Measurements from ENCODE around the gene SLC9A9. TPM values are rescaled to one million over a fixed set of nuclear protein-coding genes. Genes with fewer than 3 reads are reported as not detected.
"Not testable (repeated sequence)": the region's sequence is repeated elsewhere in the genome, so short reads cannot be mapped to it uniquely, and the experiment has no call there.

SLC9A9 gene
- 5.6 TPM for total RNA-seq
- long read RNA-seq, partial matches to known transcripts = 1 of 4 reads
- long read RNA-seq, other reads (novel, unspliced or antisense) = 1 of 4 reads

DNA sequence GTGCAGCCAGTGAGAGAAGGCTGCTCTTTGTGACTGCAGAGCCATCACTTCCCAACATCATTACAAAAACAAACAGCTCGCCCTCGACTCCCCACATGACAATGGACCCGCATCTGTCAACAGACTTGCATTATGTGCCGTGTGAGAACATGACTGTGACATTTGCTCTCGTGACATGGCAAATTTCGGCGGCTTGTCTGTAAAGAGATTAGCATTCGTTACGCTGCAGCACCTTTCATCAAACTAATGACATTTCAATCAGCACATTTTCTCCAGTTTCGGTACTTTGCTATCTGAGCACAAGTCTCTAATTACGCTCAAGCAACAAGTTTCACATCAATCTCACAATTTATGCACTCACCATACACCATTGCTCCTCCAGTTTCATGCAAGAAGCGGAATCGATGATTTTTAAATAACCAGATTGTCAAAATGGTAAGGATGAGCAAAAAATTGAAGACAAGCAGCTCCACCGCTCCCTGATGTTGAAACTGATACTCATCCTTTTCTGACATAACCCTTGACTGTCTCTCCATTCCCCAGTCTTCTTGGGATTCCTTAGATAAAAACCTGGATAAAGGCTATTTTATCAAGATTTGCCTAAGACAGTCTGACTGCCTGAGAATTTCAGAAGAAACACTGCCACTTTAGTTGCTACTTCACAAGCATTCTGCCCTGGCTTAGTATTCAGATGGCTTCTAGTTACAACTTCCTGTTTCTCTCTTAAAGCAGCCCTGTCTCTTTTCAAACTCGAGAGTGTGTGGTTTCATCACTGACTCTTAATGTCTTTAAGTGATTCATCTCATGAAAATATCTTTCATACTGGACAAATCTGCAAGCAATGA is at the start of gene SLC9A9:
Gene SLC9A9, minus strand, starts transcription at position 682 of the 845 bp plus-strand sequence. Its CDS starts 146 bp downstream, at position 536.
- intact Hi-C loops (cut with micrococcal nuclease) = no loop called here
- peak; percentile 87 for ATAC-seq
- no peak for DNase-seq

DNA sequence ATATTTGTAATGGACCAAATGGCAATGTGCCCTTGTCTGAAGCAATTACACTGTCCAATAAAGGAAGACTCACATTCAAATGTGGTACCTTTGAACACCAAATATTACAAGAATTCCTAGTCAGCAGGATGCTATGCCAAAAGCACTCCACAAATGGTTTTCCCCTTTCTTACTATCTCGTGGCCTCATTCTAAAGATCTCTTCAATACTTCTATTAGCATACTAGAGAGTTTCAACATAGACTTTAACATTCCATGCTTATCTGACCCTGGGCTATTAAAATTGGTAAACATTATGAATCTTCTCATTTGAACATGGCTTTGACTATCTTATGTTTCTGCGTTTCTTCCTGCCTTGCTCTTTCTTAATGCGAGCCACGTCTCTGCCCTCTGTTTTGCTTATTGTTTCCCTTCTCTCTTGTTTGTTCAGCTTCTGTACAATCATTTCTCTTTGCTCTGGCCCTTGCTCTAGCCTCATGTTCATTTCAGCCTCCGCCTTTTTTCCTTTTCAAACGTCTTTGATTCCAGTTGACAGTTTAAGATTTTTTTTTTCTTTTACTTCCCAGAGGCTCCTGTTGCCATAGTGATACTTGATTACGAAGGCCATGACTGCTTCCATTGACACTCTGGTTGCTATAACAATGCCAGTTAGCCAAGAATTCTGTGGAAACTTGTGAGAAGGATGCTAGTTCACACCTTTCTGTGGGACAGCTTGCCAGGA is 49.5 kb upstream of the SLC9A9 start:
- ATAC-seq (no peak), DNase-seq (no peak)
- intact Hi-C loops (cut with micrococcal nuclease) = no loop called here

DNA sequence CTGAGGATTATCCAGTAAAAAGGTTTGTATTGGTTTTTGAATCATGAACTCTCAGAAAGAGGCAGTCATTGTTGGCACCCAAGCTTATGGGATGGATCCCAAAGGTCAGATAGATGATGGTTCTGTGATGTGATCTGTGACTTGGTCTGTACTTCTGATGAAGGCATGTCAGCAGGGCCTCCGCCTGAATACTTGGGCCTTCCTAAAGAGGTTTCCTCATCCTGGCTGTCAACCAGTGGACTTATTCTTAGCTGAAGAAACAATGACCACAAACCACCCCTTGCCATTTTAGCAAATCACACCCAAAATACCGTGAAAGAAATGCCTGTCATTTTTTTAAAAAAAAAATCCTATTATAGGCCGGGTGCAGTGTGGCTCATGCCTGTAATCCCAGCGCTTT is 48.2 kb upstream of the SLC9A9 start:
- no peak for DNase-seq
- ATAC-seq = no peak
- intact Hi-C loops (cut with micrococcal nuclease) = no loop called here

DNA sequence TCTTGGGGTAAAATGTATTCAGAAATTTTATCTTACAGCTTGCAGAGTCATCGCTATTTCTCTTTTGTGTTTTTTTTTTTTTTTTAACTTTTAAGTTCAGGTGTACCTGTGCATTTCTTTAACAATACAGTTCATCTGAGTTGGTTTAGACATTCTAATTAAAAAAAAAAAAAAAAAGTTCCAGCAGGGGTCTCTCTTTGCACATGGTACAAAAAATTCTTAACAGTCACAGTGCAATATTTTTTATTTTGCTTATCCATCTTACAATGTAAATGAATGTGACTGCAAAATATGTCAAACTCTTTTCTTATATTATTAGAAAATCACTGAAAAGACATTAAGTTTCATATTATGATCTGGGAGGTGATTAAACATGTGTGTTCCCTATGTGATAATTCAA is 47.5 kb upstream of the SLC9A9 start:
- intact Hi-C loops (cut with micrococcal nuclease) = no loop called here
- DNase-seq = no peak
- ATAC-seq = no peak

DNA sequence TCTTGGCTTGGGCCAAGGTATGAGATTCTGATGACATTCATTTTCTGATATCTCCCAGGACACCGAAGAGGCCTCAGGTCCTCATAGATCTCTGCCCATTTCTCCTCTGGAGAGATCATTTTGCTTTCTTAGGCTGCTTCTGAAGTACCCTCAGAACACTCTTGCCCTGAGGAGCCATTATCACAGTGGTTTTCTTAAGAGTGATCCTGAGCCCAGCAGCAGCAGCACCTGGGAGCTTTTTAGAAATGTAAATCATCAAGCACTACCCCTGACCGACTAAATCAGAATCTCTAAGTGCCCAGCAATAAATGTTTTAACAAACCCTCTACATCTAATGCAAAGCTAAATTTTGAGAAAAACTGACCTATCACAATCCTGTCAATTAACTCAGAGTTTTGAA is 40.6 kb upstream of the SLC9A9 start:
- ATAC-seq (no peak), DNase-seq (no peak)

DNA sequence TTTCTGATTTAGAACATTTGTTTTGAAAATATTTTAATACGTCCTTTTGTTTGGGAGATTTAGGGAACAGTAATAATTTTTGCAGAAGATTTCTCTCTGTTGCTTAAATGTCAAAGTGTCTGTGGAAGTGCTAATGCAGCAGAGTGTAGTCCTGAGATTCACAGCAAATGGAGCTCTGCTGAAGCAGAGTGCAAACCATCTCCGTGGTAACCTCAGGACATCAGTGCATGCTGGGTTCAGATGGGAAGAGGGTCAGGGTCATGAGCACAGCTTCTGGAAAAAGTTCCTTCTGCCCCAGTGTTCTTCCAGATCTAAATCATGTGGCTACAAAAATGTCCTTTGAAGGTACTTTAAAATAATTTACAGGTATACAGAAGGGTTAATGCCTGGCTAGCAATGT is 39.9 kb upstream of the SLC9A9 start:
- ATAC-seq (no peak), DNase-seq (no peak)
- intact Hi-C loops (cut with micrococcal nuclease) = no loop called here

More for the DNA sequence above, 40.6 kb upstream of the SLC9A9 start:
- intact Hi-C loops (cut with micrococcal nuclease) = no loop called here

DNA sequence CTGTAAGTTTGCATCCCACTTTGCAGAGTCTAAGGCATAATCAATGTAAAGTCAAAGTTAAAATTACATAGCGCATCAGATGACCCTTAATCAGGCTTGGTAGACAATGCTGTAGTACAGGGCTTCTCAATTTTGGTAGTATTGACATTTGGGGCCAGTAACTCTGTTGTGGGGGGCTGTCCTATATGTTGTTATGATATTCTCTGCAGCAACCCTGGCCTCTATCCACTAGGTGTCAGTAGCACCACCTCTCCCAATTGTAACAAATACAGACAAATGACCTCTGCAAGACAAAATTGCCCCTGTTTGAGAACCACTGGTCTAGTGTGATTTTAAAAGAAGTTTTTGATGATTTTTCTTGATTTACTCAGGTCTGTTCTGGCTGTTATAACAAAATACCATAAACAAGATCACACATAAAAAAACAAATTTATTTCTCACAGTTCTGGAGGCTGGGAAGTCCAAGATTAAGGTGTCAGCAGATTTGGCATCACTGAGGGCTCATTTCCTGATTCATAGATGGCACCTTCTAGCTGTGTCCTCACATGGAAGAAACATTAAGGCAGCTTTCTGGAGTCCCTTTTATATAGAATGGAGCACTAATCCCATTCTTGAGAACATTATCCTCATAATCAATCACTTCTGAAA is 37.6 kb upstream of the SLC9A9 start:
- ATAC-seq (peak; percentile 26), DNase-seq (no peak)
- intact Hi-C loops (cut with micrococcal nuclease) = no loop called here

DNA sequence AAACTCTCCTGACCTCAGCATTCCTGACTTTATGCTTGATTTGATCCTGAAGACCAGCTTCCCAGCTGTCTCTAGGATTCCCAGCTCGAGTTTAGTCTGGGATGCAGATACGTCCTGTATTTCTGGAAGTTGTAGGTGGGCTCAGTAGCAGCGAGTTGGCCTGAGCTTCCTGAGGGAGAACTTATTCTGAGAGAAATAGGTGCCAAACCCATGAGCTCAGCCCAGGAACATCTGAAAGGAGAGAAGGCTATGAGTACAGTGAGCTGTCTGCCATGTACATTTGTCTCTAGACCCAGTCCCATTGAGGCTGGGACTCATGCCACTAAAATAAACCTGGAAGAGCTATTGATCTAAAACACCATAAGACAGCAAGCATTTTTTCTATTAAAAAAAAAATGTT is 36.6 kb upstream of the SLC9A9 start:
- DNase-seq = no peak
- intact Hi-C loops (cut with micrococcal nuclease) = no loop called here
- ATAC-seq = no peak

DNA sequence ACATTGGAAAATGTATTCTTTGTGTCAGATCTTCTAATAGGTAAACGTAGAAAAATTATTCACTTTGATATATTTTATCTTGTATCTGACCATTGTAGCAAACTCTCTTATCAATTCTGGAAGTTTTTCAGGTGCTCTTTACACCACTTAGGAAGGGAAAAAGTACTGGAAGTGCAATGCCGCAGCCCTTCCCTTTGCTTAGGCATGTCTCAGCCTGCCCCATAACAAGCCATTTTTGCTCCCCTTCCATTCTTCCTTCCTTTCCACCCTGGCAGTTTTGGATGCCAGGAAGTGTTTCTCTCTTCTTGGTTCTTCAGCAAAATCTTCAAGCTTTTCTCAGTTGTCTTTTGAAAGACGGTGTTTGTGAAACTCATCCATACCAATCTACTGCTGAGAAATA is 34.9 kb upstream of the SLC9A9 start:
- DNase-seq (no peak), ATAC-seq (no peak)
- intact Hi-C loops (cut with micrococcal nuclease) = no loop called here

DNA sequence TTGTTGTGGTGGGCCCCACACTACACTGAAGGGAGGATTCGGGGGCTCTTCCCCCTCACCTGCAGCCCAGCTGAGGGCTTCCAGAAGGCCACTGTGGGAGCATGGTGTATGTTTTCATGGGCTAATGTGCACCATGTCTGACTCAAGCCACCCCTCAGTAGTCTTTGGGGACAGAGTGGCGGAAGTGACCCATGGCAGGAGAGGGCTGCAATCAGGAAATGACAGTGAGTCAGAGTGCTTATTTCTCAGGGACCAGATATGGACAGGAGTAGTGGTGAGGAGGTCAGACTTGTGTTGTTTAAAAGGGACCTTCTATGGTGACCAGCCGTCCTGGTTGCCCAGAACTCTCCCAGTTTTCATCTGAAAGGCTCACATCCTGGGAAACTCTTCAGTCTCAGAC is 32.8 kb upstream of the SLC9A9 start:
- intact Hi-C loops (cut with micrococcal nuclease) = no loop called here
- no peak for ATAC-seq
- DNase-seq = no peak

DNA sequence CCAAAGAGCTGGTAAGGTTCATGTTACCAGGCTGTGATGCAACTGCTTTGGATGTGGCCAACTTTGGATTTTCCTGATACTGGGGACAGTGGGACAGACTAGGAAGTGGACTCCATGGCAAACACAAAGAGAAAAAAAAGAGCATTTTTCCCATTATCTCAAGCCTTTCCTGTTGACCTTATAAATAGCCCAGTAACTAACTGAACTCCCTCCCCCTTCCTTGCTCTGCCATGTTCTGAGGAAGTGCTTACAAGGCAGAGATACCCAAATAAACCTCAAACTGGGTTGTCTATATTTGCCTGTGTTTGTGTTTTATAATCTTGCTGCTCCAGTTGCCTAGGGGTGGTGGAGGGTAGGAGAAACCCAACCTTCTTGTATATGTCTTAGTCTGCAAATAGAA is 27.3 kb upstream of the SLC9A9 start:
- intact Hi-C loops (cut with micrococcal nuclease) = no loop called here
- DNase-seq = no peak
- ATAC-seq = peak; percentile 48

DNA sequence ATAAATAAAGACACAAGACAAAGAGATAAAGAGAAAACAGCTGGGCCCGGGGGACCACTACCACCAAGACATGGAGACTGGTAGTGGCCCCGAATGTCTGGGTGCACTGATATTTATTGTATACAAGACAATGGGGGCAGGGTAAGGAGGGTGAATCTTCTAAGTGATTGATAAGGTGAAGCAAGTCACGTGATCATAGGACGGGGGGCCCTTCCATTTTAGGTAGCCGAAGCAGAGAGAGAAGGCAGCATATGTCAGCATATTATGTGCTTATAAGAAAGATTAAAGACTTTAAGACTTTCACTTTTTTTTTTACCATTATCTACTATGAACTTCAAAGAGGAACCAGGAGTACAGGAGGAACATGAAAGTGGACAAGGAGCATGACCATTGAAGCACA is 25.3 kb upstream of the SLC9A9 start:
- ATAC-seq; DNase-seq; intact Hi-C loops (cut with micrococcal nuclease): not testable (repeated sequence)

DNA sequence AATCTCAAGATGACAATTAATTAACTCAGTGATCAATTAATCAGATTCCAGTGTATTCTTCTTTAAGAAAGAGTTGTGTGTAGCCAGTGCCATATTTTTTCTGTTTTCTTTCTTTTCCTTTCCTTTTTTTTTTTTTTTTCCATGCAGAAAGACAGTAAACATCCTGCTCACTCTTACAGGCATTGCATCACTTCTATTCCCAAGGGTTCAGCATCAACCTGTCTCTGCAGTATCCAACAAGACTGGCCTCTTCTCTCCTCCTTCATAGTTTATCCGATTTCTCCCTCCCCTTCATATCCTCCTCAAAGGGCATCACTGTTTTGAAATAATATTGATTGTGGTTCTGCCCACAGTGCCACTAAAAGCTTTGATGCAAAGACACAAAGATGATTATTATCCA is 17.0 kb upstream of the SLC9A9 start:
- DNase-seq (no peak), ATAC-seq (peak; percentile 51)
- intact Hi-C loops (cut with micrococcal nuclease) = no loop called here

DNA sequence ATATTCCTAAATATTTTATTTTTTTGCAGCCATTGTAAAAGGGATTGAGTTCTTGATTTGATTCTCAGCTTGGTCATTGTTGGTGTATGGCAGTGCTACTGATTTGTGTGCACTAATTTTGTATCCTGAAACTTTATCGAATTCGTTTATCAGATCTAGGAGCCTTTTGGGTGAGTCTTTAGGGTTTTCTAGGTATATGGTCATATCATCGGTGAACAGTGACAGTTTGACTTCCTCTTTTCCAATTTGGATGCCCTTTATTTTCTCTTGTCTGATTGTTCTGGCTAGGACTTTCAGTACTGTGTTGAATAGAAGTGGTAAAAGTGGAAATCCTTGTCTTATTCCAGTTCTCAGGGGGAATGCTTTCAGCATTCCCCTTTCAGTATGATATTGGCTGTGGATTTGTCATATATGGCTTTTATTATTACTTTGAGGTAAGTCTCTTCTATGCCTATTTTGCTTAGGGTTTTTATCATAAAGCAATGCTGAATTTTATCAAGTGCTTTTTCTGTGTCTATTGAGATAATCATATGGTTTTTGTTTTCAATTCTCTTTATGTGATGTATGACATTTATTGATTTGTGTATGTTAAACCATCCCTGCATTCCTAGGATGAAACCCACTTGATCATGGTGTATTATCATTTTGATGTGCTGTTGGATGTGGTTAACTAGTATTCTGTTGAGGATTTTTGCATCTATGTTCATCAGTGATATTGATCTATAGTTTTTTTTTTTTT is 11.4 kb upstream of the SLC9A9 start:
- DNase-seq = no peak
- intact Hi-C loops (cut with micrococcal nuclease) = no loop called here
- no peak for ATAC-seq

DNA sequence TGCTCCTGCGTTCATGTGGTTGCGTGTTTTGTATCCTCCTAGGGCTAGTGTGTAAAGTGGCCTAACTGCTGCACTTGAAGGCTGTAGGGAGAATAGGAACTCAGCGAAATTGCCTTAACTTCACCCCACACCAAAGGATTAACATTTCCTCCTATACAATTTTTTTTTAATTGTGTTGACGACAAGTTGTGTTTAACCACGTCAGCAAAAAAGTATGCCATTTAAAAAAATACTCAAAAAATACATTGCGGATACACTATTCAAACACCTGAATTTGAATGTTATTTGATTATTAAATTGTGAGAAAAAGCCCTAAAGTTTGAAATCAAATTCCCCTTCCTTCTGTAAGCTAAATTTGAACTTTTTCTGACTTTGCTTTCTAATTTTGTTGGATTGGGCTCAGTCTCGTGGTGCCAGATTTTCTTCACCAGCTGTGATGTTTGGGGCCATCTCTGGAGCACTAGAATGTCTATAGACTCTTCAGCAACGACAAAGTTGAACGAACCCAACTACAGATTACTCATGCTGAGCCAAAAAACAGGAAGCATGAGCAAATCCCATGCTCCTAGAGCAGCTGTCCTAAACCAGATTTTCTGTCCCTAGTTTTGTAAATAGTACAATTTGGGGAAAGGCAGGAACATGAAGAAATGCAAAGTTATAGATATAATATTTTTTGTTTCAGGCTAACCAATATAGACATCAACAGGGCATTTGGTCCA is 8.1 kb upstream of the SLC9A9 start:
- intact Hi-C loops (cut with micrococcal nuclease) = no loop called here
- peak; percentile 26 for ATAC-seq
- no peak for DNase-seq

DNA sequence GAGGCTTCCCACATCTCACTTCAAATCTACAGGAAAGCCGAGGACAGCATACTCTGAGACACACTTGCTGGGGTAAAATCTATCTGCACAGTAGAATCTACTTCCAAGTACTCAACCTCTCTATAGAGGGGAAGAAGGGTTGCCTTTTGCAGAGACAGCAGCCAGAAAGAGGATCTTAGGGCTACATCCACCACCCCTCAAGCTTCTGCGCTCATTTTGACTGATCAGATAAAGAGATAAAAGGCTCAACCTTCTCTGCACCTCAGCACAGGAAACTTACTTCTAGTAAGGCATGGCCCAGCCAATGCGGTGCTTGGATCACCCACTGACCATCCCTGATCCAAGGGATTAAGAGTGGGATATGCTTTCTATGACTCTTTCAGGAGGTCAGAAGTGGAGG is 6.9 kb upstream of the SLC9A9 start:
- ATAC-seq (peak; percentile 23), DNase-seq (no peak)
- intact Hi-C loops (cut with micrococcal nuclease) = no loop called here

DNA sequence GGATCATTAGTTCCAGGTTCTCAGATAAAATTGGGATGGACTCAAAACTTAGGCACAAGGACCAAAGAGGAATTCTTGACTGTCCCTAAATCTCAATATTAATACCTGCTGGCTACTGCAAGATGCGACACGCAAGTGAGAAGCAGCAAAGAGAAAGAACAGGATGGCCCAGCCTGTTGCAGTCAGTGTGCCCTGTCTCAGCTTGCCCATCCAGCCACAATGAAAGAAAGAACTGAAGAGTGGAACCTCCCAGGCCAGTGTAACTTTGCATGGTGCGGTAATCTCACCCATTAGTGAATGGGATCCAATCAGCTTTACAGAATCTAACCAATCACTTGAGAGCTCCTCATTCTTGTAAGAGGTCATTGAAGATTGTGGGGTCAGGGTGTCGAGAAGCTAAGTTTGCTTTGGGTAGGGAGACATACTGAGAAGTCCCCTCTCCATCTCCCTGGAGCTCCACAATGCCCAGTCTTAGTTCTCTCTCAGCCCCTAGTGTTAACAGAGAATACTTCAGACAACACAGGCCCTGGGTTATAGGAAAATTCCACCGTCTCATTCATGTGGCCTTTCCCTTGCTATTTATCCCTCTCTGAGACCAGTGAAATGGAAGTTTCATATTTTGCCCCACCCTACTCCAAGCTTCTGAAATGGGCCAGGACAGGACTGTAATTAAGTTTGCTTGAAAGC is 3.2 kb upstream of the SLC9A9 start:
- intact Hi-C loops (cut with micrococcal nuclease) = no loop called here
- no peak for DNase-seq
- no peak for ATAC-seq

DNA sequence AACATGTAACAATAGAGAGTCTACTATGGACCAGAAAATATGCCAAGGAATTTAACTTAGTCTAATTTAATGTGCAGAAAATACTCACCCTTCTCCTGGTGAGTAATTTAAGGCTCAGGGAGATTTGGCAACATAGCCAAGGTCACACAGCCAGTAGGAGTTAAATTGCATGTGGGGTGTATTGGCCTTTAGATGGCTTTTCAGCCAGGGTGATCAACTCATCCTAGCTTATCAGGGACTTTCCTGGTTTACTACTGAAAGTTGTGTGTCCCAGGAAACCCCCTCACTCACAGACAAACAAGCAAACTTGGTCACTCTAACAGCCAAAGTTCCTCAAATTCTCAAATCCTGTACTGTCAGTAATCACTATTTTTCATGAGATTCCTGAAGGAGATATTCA is 2.6 kb upstream of the SLC9A9 start:
- ATAC-seq = no peak
- no peak for DNase-seq
- intact Hi-C loops (cut with micrococcal nuclease) = no loop called here

Data from left ventricle myocardium superior (tissue), 1 donor.